ENCODE measurements around the gene CDIP1. TPM values are rescaled to one million over a fixed set of nuclear protein-coding genes. Genes with fewer than 3 reads are reported as not detected.

CDIP1 gene
- total RNA-seq, 2 experiments from 2014 or later, result 13.5 to 34.2 TPM

DNA sequence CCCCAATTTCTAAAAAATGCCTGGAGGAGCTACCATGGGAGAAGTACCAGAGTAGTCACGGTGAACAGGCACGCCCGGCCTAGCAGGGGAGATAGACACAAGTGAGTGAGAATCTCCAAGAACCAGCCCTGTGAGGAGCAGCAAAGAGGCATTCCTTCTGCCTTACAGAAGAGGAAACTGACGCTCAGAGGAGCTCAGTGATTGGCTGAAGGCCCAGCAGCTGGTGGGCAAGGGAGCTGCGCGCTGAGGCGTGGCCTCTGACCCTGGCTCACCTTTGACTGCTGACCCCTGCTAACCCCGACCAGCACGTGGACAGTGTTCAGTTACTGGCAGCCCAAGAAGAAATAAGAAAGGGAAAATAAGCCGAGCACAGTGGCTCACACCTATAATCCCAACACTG, 19.4 kb upstream of the CDIP1 start:
- BruUV-seq (replicated peaks), result no TSS peak
- Histone ChIP-seq H3K36me3 (ENCODE audit: insufficient read depth, low read length) (no peaks in the 10 kb centered on the region), H2AFZ (ENCODE audit: low read length) (no peak overlapping the region), H3K4me3 (ENCODE audit: low read depth, low read length, poor library complexity, severe bottlenecking) (no peak overlapping the region), H4K20me1 (ENCODE audit: insufficient read depth, low read length) (no peaks in the 10 kb centered on the region), H3K9me3 (ENCODE audit: low read length) (no peaks in the 10 kb centered on the region), H3K4me1 (ENCODE audit: insufficient read depth, low read length, poor library complexity, severe bottlenecking) (no peaks in the 10 kb centered on the region), H3K27ac (ENCODE audit: low read depth, low read length, poor library complexity, severe bottlenecking) (no peak overlapping the region), H3K79me2 (ENCODE audit: insufficient read depth, low read depth, low read length) (no peaks in the 10 kb centered on the region), H3K9me2 (ENCODE audit: insufficient read depth, low read length) (no peaks in the 10 kb centered on the region), H3K4me2 (ENCODE audit: low read length) (no peak overlapping the region)
- POLR2A ChIA-PET, result no interaction called here
- intact Hi-C loops (cut with micrococcal nuclease; ENCODE audit: unreplicated experiment), result no loop called here
- TF ChIP-seq EZH2phosphoT487 (IDR thresholded peaks at IDR 0.05; ENCODE audit: borderline replicate concordance, low read depth, low read length), result no peak
- TF ChIP-seq, protein P1, sequence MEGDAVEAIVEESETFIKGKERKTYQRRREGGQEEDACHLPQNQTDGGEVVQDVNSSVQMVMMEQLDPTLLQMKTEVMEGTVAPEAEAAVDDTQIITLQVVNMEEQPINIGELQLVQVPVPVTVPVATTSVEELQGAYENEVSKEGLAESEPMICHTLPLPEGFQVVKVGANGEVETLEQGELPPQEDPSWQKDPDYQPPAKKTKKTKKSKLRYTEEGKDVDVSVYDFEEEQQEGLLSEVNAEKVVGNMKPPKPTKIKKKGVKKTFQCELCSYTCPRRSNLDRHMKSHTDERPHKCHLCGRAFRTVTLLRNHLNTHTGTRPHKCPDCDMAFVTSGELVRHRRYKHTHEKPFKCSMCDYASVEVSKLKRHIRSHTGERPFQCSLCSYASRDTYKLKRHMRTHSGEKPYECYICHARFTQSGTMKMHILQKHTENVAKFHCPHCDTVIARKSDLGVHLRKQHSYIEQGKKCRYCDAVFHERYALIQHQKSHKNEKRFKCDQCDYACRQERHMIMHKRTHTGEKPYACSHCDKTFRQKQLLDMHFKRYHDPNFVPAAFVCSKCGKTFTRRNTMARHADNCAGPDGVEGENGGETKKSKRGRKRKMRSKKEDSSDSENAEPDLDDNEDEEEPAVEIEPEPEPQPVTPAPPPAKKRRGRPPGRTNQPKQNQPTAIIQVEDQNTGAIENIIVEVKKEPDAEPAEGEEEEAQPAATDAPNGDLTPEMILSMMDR (conservative IDR thresholded peaks at IDR 0.05; ENCODE audit: low read length), result no peak
- CTCF ChIA-PET (ENCODE audit: unreplicated experiment), result no interaction called here
- no peak for DNase-seq (ENCODE audit: low spot score)

DNA sequence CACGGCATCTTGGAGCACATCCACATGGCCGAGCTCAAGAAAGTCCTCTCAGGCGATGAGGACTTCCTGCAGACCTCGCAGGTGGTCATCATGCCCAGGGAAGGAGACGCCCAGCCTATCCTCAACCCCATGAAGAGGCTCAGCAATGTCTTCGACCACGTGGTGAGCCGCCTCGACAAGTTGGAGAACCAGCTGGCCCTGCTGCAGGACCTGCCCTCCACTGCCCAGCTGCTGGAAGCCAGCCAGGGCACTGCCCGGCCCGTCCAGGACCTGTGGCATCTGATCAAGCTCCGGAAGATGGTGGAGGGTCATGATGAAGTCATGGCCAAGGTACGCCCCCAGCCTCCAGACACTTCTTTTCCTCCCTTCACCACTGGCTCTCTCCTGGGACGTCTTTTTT, 18.0 kb upstream of the CDIP1 start:
- BruUV-seq (replicated peaks), result no TSS peak
- CTCF ChIA-PET (ENCODE audit: unreplicated experiment), result no interaction called here

DNA sequence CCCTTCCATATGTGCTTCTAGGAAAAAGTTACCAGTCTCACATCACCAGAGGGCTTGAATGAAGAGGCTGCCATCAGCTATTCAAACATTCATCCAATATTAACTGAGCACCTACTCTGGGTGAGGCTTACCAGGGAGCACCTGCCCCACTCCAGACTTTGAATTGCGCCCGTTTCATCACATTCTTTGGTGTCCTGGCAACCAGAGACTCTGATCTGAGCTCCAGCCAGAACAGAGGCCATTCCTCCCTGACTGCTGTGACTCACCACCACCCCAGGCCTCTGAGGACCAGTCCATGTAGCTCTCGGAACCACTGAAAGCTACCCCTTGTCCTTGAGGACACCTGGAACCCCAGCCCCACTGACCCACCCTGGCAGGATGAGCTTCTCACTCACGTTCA, 17.5 kb upstream of the CDIP1 start, which contains the start of gene C16orf96:
Gene C16orf96 (plus strand): TSS at position 229 of the 400 bp plus-strand sequence. CDS start 150 bp downstream, at position 379.
- H3K4me1 ChIP-seq (ENCODE audit: insufficient read depth, low read length, poor library complexity, severe bottlenecking), result no peaks in the 10 kb centered on the region
- ChIA-PET POLR2A (interaction anchor here (0.7 to 0.9 kb wide), 2 partner anchors 78 to 420 kb away, joined by 3 to 4 read pairs; no protein-coding TSS in a partner anchor), CTCF (ENCODE audit: unreplicated experiment) (no interaction called here)
- intact Hi-C loops (cut with micrococcal nuclease; ENCODE audit: unreplicated experiment), result no loop called here
- no peaks in the 10 kb centered on the region for H3K9me3 ChIP-seq (ENCODE audit: low read length)
- no peaks in the 10 kb centered on the region for H3K79me2 ChIP-seq (ENCODE audit: insufficient read depth, low read depth, low read length)
- no peak for DNase-seq (ENCODE audit: low spot score)
- H3K27ac ChIP-seq (ENCODE audit: low read depth, low read length, poor library complexity, severe bottlenecking), result no peak within 1 kb of the TSS
- H3K9me2 ChIP-seq (ENCODE audit: insufficient read depth, low read length), result no peaks in the 10 kb centered on the region
- H3K36me3 ChIP-seq (ENCODE audit: insufficient read depth, low read length), result no peaks in the 10 kb centered on the region
- no TSS peak for BruUV-seq (replicated peaks)
- no peak within 1 kb of the TSS for H3K4me2 ChIP-seq (ENCODE audit: low read length)
- no peaks in the 10 kb centered on the region for H4K20me1 ChIP-seq (ENCODE audit: insufficient read depth, low read length)
- no peak within 1 kb of the TSS for H3K4me3 ChIP-seq (ENCODE audit: low read depth, low read length, poor library complexity, severe bottlenecking)
- no peak within 1 kb of the TSS for H2AFZ ChIP-seq (ENCODE audit: low read length)
- TF ChIP-seq, protein P1 (conservative IDR thresholded peaks at IDR 0.05; ENCODE audit: low read length), result no peak
- no peak for TF ChIP-seq EZH2phosphoT487 (IDR thresholded peaks at IDR 0.05; ENCODE audit: borderline replicate concordance, low read depth, low read length)

More for the DNA sequence above, 18.0 kb upstream of the CDIP1 start:
- Histone ChIP-seq H3K4me2 (ENCODE audit: low read length) (no peak overlapping the region), H3K4me1 (ENCODE audit: insufficient read depth, low read length, poor library complexity, severe bottlenecking) (no peaks in the 10 kb centered on the region), H3K79me2 (ENCODE audit: insufficient read depth, low read depth, low read length) (no peaks in the 10 kb centered on the region), H3K9me3 (ENCODE audit: low read length) (no peaks in the 10 kb centered on the region), H3K27ac (ENCODE audit: low read depth, low read length, poor library complexity, severe bottlenecking) (no peak overlapping the region), H2AFZ (ENCODE audit: low read length) (no peak overlapping the region), H3K36me3 (ENCODE audit: insufficient read depth, low read length) (no peaks in the 10 kb centered on the region), H3K4me3 (ENCODE audit: low read depth, low read length, poor library complexity, severe bottlenecking) (no peak overlapping the region), H3K9me2 (ENCODE audit: insufficient read depth, low read length) (no peaks in the 10 kb centered on the region), H4K20me1 (ENCODE audit: insufficient read depth, low read length) (no peaks in the 10 kb centered on the region)
- DNase-seq (ENCODE audit: low spot score), result no peak
- POLR2A ChIA-PET, result interaction anchor here (0.9 kb wide), 1 partner anchor 77 kb away, joined by 3 read pairs; no protein-coding TSS in a partner anchor
- TF ChIP-seq, protein P1 (conservative IDR thresholded peaks at IDR 0.05; ENCODE audit: low read length), result no peak
- TF ChIP-seq EZH2phosphoT487 (IDR thresholded peaks at IDR 0.05; ENCODE audit: borderline replicate concordance, low read depth, low read length), result no peak
- intact Hi-C loops (cut with micrococcal nuclease; ENCODE audit: unreplicated experiment), result no loop called here

All from OCI-LY7 (cell line).